Measurements from ENCODE around the gene ABCA12.

The ABCA12 gene

GRCh38 chr2:215036314-215036713 lies 102.1 kb downstream of the ABCA12 start:
- DNase-seq (ENCODE audit: low spot score): no peak

GRCh38 chr2:215034154-215034553 lies 104.3 kb downstream of the ABCA12 start:
- DNase-seq (ENCODE audit: low spot score): no peak

- no peak for DNase-seq (ENCODE audit: low spot score)
Observed at GRCh38 chr2:215032153-215032552, 106.3 kb downstream of the ABCA12 start.

GRCh38 chr2:215031321-215031720 lies 107.1 kb downstream of the ABCA12 start:
- no peak for DNase-seq (ENCODE audit: low spot score)

GRCh38 chr2:215029936-215030335 lies 108.5 kb downstream of the ABCA12 start:
- DNase-seq (ENCODE audit: low spot score): no peak

GRCh38 chr2:215028231-215028630 lies 110.2 kb downstream of the ABCA12 start:
- DNase-seq (ENCODE audit: low spot score): no peak

GRCh38 chr2:215027779-215028178 lies 110.6 kb downstream of the ABCA12 start:
- no peak for DNase-seq (ENCODE audit: low spot score)

- no peak for DNase-seq (ENCODE audit: low spot score)
Observed at GRCh38 chr2:215022910-215023309, 115.5 kb downstream of the ABCA12 start.

GRCh38 chr2:215022418-215022817 lies 116.0 kb downstream of the ABCA12 start:
- DNase-seq (ENCODE audit: low spot score): no peak

GRCh38 chr2:215020283-215020682 lies 118.1 kb downstream of the ABCA12 start:
- DNase-seq (ENCODE audit: low spot score): no peak

- DNase-seq (ENCODE audit: low spot score): no peak
Observed at GRCh38 chr2:215019521-215020145, 118.8 kb downstream of the ABCA12 start.

GRCh38 chr2:215019085-215019484 lies 119.3 kb downstream of the ABCA12 start:
- no peak for DNase-seq (ENCODE audit: low spot score)

GRCh38 chr2:215015421-215015820 lies 123.0 kb downstream of the ABCA12 start:
- DNase-seq (ENCODE audit: low spot score): no peak

- no peak for DNase-seq (ENCODE audit: low spot score)
Observed at GRCh38 chr2:215010390-215010789, 128.0 kb downstream of the ABCA12 start.

GRCh38 chr2:215003001-215003400 lies 135.4 kb downstream of the ABCA12 start:
- DNase-seq (ENCODE audit: low spot score): no peak

GRCh38 chr2:215002500-215002899 lies 135.9 kb downstream of the ABCA12 start:
- DNase-seq (ENCODE audit: low spot score): no peak

- no peak for DNase-seq (ENCODE audit: low spot score)
Observed at GRCh38 chr2:215000721-215001120, 137.7 kb downstream of the ABCA12 start.

GRCh38 chr2:214995926-214996670 lies 142.3 kb downstream of the ABCA12 start:
- no peak for DNase-seq (ENCODE audit: low spot score)

- no peak for DNase-seq (ENCODE audit: low spot score)
Observed at GRCh38 chr2:214995409-214995808, 143.0 kb downstream of the ABCA12 start.

GRCh38 chr2:214992911-214993310 lies 145.5 kb downstream of the ABCA12 start:
- no peak for DNase-seq (ENCODE audit: low spot score)

- DNase-seq (ENCODE audit: low spot score): no peak
Observed at GRCh38 chr2:214989187-214989586, 149.2 kb downstream of the ABCA12 start.

GRCh38 chr2:214987261-214987660 lies 151.2 kb downstream of the ABCA12 start:
- no peak for DNase-seq (ENCODE audit: low spot score)

- no peak for DNase-seq (ENCODE audit: low spot score)
Observed at GRCh38 chr2:214985619-214986018, 152.8 kb downstream of the ABCA12 start.

GRCh38 chr2:214966420-214966819 lies 172.0 kb downstream of the ABCA12 start:
- no peak for DNase-seq (ENCODE audit: low spot score)
